Bone marrow (tissue), 2 donors: Measurements from ENCODE around the gene LHFPL2.
"Not testable (repeated sequence)": the region's sequence is repeated elsewhere in the genome, so short reads cannot be mapped to it uniquely, and the experiment has no call there.

Experiments
- DNase-seq, 2 donors: peaks; one replicate each; lab custom pipeline; 2025; lab: John Stamatoyannopoulos, UW

Gene LHFPL2, protein sequence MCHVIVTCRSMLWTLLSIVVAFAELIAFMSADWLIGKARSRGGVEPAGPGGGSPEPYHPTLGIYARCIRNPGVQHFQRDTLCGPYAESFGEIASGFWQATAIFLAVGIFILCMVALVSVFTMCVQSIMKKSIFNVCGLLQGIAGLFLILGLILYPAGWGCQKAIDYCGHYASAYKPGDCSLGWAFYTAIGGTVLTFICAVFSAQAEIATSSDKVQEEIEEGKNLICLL

DNA sequence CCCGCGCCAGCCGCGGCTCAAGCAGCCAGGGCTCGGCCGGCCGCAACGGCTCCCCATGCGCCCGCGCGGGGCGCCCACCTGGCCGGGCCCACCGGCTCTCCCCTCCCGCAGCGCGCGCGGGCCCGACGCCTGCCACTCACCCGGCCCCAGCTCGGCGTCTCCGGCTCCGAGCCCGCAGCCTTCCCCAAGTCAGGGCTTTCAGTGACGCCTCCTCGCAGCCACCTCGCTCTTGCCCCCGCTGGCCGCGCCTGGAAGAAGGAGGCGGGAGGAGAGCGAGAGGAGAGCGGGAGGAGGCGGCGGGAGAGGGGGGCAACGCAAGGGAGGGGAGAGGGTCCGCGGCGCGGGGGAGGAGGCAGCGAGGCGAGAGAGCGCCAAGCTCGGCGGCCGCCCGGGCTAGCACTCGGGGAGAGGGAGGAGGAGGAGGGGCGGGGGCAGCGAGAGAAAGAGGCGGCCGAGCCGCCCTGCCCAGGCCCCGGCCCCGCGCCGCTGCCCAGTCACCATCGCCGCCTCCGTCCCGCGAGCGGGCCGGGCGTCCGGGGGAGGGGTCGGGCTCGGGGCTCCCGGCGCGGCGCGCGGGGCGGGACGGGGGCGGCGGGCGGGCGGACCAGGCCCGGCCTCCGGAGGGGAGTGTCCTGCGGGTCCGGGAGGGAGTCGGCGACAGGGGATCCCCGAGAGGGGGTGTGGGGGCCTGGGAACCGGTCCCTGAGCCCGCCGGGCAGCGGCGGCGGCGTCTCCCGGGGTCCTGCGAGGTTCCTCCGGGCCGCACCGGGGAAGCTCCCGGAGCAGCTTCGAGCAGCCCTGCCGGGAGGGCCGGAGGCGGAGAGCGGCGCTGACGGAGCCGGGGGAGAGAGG lies at the start of gene LHFPL2:
Gene LHFPL2, minus strand, starts transcription at position 414 of the 852 bp plus-strand sequence. CDS start 138,559 bp downstream, outside the sequence.
- peak in 1 of 2 donors; percentile 76 for DNase-seq

DNA sequence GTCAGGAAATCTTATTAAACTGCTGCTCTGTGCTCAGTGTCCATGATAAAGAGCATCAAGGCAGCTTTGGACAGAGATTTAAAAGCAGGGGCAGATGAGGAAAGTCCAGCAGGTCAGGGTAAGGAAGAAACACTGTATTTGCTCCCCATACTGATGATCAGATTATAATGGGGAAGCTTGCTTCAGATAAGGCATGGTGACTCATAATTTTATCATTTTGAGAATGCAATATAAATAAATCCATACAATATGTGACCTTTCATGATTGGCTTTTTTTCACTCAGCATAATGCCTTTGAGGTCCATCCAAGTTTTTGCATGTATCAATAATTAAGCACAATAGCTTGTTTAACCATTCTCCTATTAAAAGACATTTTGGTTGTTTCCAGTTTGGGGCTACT lies 48.1 kb upstream of the LHFPL2 start:
- no peak for DNase-seq

DNA sequence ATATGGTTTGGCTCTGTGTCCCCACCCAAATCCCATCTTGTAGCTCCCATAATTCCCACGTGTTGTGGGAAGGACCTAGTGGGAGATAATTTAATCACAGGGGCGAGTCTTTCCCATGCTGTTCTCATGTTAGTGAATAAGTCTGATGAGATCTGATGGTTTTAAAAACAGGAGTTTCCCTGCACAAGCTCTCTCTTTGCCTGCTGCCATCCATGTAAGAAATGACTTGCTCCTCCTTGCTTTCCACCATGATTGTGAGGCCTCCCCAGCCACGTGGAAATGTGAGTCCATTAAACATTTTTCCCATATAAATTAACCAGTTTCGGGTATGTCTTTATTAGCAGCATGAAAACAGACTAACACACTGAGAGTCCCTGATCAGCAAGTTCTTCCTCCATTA lies 47.5 kb upstream of the LHFPL2 start:
- DNase-seq: not testable (repeated sequence)

DNA sequence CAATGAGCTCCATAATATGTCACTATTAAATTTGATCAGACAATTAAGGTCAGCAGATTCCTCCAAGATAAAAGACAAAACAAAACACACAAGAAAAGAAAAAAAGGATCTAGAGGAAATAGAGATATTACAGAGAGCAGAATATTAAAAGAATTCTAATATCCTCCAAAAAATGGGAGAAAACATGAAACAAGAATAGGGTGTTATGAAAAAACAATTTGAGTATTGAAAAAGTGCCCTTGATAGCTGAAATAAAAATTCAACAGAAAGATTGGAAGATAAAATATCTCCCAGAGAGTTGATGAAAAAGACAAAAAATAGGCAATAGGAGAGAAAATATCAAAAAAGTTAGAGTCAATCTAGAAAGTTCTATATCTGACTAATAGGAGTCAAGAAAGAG lies 44.8 kb upstream of the LHFPL2 start:
- DNase-seq: no peak

DNA sequence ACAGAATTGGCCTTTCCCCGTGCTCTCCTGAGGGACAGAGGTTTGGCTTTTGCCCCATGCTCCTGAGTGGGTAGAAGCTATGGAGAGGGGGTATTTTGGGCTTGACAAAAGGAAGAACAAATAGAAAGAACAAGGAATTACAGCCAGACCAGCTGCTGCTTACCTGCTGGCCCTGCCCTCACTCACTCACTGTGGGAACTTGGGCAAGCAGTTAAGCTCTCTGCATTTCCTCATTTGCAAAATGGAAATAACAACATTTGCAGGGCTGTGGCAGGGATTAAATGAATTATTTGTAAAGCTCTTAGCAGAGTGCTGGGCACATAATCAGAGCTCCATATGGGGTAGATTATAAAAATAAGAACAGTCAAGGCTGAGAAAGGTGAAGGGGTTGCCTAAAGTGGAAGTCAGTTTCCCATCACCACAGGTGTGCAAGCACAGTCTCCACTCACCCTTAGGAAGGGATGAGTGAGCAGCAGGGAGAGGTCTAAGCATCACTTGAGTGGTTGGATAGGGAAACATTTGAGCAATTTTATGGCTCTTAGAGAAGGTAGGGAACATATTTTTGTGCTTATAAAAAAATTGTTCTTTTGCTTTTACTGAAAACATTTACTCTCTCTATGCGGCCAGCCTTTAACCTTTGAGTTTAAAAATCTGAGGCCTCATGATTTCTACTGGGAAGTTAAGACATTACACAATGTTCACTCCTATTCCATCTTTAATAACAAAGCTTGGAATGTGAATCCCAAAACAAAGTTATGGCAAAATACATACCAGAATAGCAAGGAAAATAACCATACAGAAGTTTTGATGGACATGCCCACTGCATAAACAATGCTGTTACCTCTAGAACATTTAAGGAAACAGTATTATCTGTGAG lies 42.8 kb upstream of the LHFPL2 start:
- DNase-seq: no peak

DNA sequence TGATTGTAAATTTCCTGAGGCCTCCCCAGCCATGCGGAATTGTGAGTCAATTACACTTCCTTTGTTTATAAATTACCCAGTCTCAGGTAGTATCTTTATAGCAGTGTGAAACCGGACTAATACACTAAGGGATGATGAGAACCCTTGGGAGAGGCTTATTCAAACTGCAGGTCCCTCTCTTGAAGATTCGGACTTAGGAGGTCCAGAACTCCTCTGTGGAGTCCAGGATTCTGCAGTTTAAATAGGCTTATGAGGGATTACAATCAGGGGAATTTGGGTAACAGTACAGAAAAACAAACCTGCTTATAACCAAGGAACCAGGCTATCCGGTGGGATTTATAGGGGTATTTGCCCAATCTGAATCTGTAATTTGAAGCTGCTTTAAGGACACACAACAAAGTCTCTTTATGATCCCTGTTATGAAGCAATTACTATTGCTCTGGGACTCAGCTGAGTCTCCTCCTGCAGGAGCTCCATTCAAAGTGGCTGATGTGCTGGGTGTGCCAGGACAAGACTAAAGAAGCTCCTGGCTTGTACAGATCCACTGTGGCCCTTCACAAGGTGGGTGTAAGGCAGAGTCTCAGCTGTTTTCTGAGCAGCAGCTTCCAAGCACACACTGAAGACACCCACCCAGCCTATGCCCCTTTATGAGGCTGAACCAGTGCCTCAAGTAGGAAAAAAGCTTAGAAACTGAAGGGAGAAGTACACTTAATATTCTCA lies 41.8 kb upstream of the LHFPL2 start:
- DNase-seq: no peak

DNA sequence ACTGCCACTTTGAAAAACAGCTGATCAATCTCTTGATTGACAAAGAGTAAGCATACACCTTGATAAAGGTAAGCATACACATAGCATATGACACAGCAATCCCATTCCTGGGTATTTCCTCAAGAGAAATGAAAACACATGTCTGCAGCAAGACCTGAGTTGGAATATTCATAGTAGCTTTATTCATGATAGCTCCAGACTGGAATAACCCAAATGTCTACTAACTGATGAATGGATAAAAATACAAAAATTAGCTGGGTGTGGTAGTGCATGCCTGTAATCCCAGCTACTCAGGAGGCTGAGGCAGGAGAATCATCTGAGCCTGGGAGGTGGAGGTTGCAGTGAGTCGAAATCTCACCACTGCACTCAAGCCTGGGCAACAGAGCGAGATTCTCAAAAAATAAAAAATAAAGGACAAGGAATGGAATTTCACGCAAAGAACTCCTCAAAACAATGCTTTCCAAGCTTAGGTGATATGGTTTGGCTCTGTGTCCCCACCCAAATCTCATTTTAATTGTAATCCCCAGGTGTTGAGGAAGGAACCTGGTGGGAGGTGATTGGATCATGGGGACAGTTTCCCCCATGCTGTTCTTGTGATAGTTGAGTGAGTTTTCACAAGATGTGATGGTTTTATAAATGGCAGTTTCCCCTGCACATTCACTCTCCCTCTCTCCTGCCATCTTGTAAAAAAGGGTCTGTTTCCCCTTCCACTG lies 41.1 kb upstream of the LHFPL2 start:
- DNase-seq: no peak

DNA sequence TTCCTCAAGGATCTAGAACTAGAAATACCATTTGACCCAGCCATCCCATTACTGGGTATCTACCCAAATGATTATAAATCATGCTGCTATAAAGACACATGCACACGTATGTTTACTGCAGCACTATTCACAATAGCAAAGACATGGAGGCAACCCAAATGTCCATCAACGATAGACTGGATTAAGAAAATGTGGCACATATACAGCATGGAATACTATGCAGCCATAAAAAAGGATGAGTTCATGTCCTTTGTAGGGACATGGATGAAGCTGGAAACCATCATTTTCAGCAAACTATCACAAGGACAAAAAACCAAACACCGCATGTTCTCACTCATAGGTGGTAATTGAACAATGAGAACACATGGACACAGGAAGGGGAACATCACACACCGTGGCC lies 38.9 kb upstream of the LHFPL2 start:
- not testable (repeated sequence) for DNase-seq

DNA sequence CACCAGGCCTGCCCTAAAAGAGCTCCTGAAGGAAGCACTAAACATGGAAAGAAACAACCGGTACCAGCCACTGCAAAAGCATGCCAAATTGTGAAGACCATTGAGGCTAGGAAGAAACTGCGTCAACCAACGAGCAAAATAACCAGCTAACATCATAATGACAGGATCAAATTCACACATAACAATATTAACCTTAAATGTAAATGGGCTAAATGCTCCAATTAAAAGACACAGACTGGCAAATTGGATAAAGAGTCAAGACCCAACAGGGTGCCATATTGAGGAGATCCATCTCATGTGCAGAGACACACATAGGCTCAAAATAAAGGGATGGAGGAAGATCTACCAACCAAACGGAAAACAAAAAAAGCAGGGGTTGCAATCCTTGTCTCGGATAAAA lies 35.3 kb upstream of the LHFPL2 start:
- DNase-seq: not testable (repeated sequence)

DNA sequence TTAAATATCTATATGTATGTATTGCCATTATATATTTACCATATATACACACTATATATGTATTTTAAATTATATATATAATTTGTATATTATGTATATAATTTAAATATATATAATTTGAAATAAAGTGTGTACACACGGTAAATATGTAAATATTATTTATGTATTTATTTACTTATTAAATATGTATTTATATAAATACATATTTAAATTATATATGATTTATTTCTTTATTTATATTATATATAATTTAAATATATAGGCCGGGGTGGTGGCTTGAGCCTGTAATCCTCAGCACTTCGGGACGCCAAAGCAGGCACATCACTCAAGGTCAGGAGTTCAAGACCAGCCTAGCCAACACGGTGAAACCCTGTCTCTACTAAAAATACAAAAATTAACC lies 31.3 kb upstream of the LHFPL2 start:
- DNase-seq: no peak

DNA sequence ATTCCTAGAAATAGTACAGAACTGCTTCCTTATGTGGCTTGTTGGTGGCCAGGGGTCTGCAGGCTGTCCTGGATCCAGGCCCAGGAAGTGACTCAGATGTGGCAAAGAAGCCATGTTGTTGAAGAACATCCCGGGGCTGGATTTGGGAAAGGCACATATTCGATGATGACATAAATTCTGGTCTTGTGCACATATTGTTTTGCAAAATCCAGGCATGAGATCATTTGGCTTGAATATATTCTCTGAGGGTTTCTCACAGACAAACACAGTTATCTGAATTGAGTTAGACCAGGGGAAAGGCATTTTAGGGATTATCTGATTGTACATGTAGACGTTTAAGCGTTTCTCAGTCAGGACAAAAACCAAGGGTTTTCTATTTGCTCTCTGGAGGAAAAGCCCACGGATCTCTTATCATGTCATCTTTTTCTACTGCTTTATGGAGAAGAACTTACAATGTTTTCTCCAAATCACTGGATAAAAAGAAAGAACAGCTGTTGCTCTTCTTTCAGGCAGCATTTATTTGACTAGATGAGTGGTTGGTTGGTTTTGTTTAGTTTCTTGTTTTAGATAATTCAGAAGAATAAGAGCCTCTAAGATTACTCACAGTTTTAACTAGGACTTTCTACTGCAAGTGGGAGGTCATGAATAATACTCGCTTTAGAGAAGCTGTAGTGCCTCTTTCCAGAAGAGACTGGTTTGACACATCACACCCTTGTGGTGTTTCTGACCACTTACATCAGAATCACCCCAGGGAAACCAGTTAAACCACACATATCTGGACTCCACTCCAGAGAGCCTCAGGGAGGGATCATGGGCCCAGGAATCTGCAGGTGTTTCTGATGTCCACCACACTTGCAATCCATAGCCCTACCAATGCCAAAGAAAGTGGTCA lies 29.5 kb upstream of the LHFPL2 start:
- DNase-seq: no peak

DNA sequence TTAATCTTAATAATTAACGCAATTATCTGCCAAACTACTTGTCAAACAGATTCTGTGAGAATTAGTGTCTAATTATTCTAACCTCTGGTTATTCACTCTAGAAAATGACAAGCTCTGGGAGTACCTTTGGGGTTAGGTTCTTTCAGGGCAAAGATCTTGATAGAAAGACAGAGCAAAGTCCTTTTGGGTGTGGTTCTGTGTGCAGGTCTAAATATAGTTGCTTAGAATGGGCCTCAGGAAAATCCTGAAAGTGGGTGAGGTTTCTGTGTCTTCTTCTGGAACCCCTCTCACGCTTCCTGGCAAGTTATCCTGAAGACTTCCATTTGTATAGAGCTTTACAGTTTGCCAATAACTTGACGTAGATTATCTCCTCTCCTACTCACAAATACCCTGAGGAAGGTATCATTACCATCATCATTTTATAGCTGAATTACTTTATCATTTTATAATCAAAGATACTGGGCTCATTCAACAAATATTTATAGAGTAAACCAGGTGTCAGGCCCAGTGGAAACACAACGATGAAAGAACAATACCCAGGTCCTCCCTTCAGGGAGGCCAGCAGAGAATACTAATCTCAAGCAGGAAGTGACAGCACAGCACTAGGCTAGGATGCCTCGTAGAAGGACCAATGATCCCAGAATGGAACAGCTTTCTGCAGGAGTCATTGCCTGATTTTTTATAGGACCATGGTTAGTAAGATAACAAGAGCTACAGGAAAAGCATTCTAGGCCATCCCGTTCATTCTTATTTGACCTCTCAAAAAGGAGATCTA lies 27.6 kb upstream of the LHFPL2 start:
- DNase-seq: no peak

DNA sequence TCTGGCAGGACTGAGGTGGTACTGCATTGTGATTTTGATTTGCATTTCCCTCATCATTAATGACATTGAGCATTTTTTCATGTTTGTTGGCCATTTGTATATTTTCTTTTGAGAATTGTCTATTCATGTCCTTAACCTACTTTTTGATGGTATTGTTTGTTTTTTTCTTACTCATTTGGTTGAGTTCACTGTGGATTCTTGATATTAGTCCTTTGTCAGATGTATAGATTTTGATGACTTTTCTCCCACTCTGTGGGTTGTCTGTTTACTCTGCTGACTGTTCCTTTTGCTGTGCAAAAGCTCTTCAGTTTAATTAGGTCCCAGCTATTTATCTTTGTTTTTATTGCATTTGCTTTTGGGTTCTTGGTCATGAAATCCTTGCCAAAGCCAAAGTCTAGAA lies 25.3 kb upstream of the LHFPL2 start:
- not testable (repeated sequence) for DNase-seq

DNA sequence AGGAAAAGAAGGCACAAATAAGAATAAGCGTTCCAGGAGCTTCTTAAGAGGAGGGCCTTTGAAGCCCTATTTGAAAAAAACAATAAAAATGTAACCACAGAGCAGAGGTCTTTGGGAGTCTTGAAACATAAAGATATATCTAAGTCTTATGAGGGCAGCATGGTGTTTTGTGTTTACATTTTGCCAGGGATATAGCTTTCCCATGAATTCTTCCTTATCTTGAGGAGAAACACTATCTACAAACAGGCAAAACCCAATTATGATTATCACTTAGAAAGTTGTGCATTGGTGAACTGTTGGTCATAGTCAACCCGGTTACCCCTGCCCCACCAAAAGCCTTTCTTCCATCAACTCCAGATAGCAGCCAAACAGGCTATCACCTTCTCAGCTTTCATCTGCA lies 23.6 kb upstream of the LHFPL2 start:
- DNase-seq: no peak

DNA sequence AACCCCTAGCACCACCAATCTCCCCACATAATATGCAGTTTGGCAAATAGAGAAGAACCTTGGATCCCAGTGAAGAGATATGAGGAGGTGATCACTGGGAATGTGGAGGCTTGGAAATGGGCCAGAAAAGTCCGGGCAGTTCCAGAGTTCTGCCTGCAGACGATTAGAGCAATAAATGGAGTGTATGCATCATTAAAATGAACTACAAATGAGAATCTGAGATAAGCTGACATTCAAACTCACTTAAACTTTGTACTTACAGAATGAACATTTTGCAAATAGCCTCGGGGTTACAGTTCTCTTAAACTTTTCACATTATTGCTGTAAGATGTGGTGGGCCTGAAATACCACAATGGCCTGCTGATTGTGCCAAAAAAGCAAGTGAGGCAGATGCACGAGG lies 23.0 kb upstream of the LHFPL2 start:
- no peak for DNase-seq

DNA sequence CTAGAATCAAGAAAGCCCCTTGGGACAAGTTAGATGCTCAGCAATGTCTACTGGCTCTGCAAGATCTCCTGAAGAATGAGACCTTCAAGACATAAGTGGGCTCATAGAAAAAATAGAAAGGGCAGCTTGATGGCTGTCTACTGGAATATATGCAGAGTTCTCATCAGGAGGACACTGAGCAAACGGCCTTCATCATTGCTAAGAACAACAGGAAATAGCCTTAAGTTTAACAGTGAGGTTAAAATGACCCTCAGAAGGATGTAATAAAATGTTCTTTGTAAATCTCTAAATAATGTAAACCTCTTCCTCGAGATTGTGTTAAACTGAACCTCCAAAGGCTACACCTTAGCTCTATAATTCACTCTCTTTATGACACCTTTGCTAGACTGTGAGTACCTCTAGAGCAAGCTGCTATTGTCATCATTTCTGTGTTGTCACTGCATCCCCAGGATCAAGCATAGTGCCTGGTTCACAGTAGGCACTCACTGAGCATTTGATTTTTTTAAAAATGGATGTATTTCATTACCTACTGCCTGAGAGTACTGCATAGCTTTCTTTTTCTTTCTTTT lies 22.2 kb upstream of the LHFPL2 start:
- DNase-seq: no peak

DNA sequence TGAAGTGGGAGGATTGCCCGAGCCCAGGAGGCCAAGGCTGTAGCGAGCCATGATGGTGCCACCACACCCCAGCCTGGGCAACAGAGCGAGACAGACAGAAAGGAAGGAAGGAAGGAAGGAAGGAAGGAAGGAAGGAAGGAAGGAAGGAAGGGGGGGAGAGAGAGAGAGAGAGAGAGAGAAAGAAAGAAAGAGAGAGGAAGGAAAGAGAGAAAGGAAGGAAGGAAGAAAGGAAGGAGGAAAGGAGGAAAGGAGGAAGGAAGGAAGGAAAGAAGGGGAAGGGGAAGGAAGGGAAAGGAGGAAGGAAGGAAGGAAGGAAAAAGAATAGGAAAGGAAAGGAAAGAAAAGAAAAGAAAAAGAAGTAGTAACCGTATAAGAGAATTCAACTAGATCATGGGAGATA lies 20.8 kb upstream of the LHFPL2 start:
- DNase-seq: no peak

DNA sequence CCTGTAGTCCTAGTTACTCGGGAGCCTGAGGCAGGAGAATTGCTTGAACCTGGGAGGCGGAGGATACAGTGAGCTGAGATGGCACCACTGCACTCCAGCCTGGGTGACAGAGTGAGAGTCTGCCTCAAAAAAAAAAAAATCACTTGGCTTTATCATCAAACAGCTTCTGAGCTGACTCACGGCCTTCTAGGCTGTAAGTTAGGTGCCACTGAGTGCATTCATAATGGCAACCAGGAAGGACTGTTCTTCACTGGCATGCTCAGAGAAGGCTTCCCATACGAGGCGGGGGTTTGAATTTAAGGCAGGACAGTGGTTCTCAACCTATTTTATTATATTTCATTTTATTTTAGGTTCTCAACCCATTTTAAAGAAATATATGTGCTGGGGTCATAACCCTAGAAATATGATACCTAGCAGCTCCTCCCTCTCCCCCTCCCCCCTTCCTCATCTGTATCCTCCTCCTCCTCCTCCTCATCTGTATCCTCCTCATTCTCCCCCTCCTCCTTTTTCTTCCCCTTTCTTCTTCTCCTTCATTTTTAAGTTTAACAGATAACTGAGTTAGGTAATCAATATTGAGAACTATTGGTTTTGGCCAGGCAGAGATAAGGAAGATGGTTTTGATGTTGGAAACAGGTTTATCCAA lies 19.0 kb upstream of the LHFPL2 start:
- DNase-seq: no peak

DNA sequence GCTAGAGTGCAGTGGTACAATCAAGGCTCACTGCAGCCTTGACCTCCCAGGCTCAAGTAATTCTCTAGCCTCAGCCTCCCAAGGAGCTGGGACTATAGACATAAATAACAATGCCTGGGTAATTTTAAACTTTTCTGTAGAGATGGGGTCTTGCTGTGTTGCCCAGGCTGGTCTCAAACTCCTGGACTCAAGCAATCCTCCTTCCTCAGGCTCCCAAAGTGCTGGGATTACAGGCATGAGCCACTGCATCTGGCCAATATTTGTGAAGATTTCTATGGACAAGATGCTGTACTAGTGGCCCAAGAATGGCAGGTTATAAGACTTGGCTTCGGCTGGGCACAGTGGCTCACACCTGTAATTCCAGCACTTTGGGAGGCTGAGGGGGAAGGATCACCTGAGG lies 18.4 kb upstream of the LHFPL2 start:
- DNase-seq: not testable (repeated sequence)
